HEK293 (cell line): Measurements from ENCODE around the gene ELANE.

Experiments used
- EGR2 ChIP-seq: fragments of 450-650 bp; formaldehyde crosslinking; IDR thresholded peaks from 2 replicates; pipeline ENCODE4 v1.5.1; 2016; ENCODE audit warnings: low read depth, missing biosample characterization, missing genetic modification characterization
- GLIS1 ChIP-seq: fragments of 450-650 bp; formaldehyde crosslinking; IDR thresholded peaks from 2 replicates; pipeline ENCODE4 v1.5.1; 2016; ENCODE audit warnings: missing biosample characterization, missing genetic modification characterization
- KLF8 ChIP-seq: fragments of 450-650 bp; formaldehyde crosslinking; IDR thresholded peaks from 2 replicates; pipeline ENCODE4 v1.5.1; 2016; ENCODE audit warnings: missing biosample characterization, missing genetic modification characterization
- OSR2 ChIP-seq: fragments of 450-650 bp; formaldehyde crosslinking; IDR thresholded peaks from 2 replicates; pipeline ENCODE4 v1.5.1; 2016; ENCODE audit warnings: missing biosample characterization, missing genetic modification characterization
- SCRT1 ChIP-seq: fragments of 450-650 bp; formaldehyde crosslinking; IDR thresholded peaks from 2 replicates; pipeline ENCODE4 v1.5.1; 2016; ENCODE audit warnings: missing biosample characterization, missing genetic modification characterization, borderline replicate concordance
- SP7 ChIP-seq: fragments of 450-650 bp; formaldehyde crosslinking; IDR thresholded peaks from 2 replicates; pipeline ENCODE4 v1.5.1; 2016; ENCODE audit warnings: missing biosample characterization, missing genetic modification characterization
- ZBTB48 ChIP-seq: fragments of 450-650 bp; formaldehyde crosslinking; IDR thresholded peaks from 2 replicates; pipeline ENCODE4 v1.5.1; 2016; ENCODE audit warnings: missing biosample characterization, missing genetic modification characterization
- ZBTB8A ChIP-seq: fragments of 450-650 bp; formaldehyde crosslinking; IDR thresholded peaks from 2 replicates; pipeline ENCODE4 v1.5.1; 2016; ENCODE audit warnings: missing biosample characterization, missing genetic modification characterization
- ZFP3 ChIP-seq: fragments of 450-650 bp; formaldehyde crosslinking; IDR thresholded peaks from 2 replicates; pipeline ENCODE4 v1.5.1; 2016; ENCODE audit warnings: low read depth, missing biosample characterization, missing genetic modification characterization
- ZNF202 ChIP-seq: fragments of 450-650 bp; formaldehyde crosslinking; IDR thresholded peaks from 2 replicates; pipeline ENCODE4 v1.5.1; 2016; ENCODE audit warnings: missing biosample characterization, missing genetic modification characterization, borderline replicate concordance
- ZNF266 ChIP-seq: fragments of 450-650 bp; formaldehyde crosslinking; IDR thresholded peaks from 2 replicates; pipeline ENCODE4 v1.5.1; 2016; ENCODE audit warnings: missing biosample characterization, missing genetic modification characterization, low read depth
- ZNF514 ChIP-seq: fragments of 450-650 bp; formaldehyde crosslinking; IDR thresholded peaks from 2 replicates; pipeline ENCODE4 v1.5.1; 2016; ENCODE audit warnings: missing biosample characterization, missing genetic modification characterization
- ZNF600 ChIP-seq: fragments of 450-650 bp; formaldehyde crosslinking; IDR thresholded peaks from 2 replicates; pipeline ENCODE4 v1.5.1; 2016; ENCODE audit warnings: missing biosample characterization, missing genetic modification characterization
- ZNF654 ChIP-seq: fragments of 450-650 bp; formaldehyde crosslinking; IDR thresholded peaks from 2 replicates; pipeline ENCODE4 v1.5.1; 2016; ENCODE audit warnings: low read depth, missing biosample characterization, missing genetic modification characterization
- TF ChIP-seq, protein P1 (sequence below): fragments of 450-650 bp; formaldehyde crosslinking; IDR thresholded peaks from 2 replicates; pipeline ENCODE4 v1.5.1; 2017; ENCODE audit warnings: missing biosample characterization, missing genetic modification characterization
- TF ChIP-seq, protein P2 (sequence below): fragments of 450-650 bp; formaldehyde crosslinking; IDR thresholded peaks from 2 replicates; pipeline ENCODE4 v1.5.1; 2016; ENCODE audit warnings: missing biosample characterization, missing genetic modification characterization
- TF ChIP-seq, protein P3 (sequence below): fragments of 450-650 bp; formaldehyde crosslinking; IDR thresholded peaks from 2 replicates; pipeline ENCODE4 v1.5.1; 2016; ENCODE audit warnings: missing biosample characterization, missing genetic modification characterization
- TF ChIP-seq, protein P4 (sequence below): fragments of 450-650 bp; formaldehyde crosslinking; conservative IDR thresholded peaks from 2 replicates; pipeline ENCODE4 v1.5.1; 2016; ENCODE audit warnings: low read depth, missing biosample characterization, missing genetic modification characterization
- TF ChIP-seq, protein P5 (sequence below): fragments of 450-650 bp; formaldehyde crosslinking; IDR thresholded peaks from 2 replicates; pipeline ENCODE4 v1.5.1; 2016; ENCODE audit warnings: missing biosample characterization, missing genetic modification characterization, low read depth
- TF ChIP-seq, protein P6 (sequence below): fragments of 450-650 bp; formaldehyde crosslinking; IDR thresholded peaks from 2 replicates; pipeline ENCODE4 v1.5.1; 2016; ENCODE audit warnings: missing biosample characterization, missing genetic modification characterization
- TF ChIP-seq, protein P7 (sequence below): fragments of 450-650 bp; formaldehyde crosslinking; IDR thresholded peaks from 2 replicates; pipeline ENCODE4 v1.5.1; 2017; ENCODE audit warnings: missing biosample characterization, missing genetic modification characterization
- TF ChIP-seq, protein P8 (sequence below): fragments of 450-650 bp; formaldehyde crosslinking; IDR thresholded peaks from 2 replicates; pipeline ENCODE4 v1.5.1; 2017; ENCODE audit warnings: missing biosample characterization, missing genetic modification characterization
- TF ChIP-seq, protein P9 (sequence below): fragments of 450-650 bp; formaldehyde crosslinking; IDR thresholded peaks from 2 replicates; pipeline ENCODE4 v1.5.1; 2016; ENCODE audit warnings: missing biosample characterization, missing genetic modification characterization, borderline replicate concordance

Gene ELANE

DNA sequence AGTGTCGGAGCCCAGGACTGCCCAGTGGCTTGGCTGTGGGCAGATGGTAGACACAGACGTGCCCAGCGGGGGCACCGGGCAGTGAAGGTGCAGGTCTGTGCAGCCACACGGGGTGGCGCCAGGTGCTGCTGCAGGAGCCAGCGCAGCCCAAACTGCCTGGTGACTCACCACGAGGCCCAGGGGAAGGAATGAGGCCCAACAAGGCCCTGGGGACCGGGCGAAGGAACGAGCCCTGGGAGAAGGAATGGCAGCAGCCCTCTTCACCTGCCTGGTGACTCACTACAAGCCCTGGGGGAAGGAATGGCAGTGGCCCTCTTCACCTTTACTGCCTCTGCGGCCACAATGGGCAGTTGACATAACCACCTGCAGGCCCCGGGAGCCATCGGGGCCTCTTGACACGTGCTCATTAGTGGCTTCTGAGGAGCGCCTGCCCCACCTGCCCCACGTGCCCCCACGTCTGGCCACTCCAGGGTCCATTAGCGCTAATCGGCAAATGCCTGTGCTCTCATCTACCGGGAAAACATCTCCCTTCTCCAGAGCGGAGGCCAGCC lies 31.6 kb downstream of the ELANE start (continued):
- TF ChIP-seq, protein P1, sequence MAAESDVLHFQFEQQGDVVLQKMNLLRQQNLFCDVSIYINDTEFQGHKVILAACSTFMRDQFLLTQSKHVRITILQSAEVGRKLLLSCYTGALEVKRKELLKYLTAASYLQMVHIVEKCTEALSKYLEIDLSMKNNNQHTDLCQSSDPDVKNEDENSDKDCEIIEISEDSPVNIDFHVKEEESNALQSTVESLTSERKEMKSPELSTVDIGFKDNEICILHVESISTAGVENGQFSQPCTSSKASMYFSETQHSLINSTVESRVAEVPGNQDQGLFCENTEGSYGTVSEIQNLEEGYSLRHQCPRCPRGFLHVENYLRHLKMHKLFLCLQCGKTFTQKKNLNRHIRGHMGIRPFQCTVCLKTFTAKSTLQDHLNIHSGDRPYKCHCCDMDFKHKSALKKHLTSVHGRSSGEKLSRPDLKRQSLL, result no peak
- TF ChIP-seq ZNF514 (tag by site-specific recombination) (no peak), ZBTB8A (no peak), EGR2 (tag by site-specific recombination) (no peak), KLF8 (tag by site-specific recombination) (no peak), ZNF600 (tag by site-specific recombination) (peak; percentile 53; the same call in 1 of the 2 replicates), ZNF266 (no peak), ZNF654 (no peak), GLIS1 (tag by site-specific recombination) (peak; percentile 77), SCRT1 (tag by site-specific recombination) (no peak), ZFP3 (tag by site-specific recombination) (no peak), ZBTB48 (tag by site-specific recombination) (peak; percentile 56), SP7 (0 out of 2 replicates have a peak, but pooled peaks have one; percentile 16), OSR2 (tag by site-specific recombination) (peak; percentile 43), ZNF202 (tag by site-specific recombination) (no peak)
- TF ChIP-seq, protein P2, sequence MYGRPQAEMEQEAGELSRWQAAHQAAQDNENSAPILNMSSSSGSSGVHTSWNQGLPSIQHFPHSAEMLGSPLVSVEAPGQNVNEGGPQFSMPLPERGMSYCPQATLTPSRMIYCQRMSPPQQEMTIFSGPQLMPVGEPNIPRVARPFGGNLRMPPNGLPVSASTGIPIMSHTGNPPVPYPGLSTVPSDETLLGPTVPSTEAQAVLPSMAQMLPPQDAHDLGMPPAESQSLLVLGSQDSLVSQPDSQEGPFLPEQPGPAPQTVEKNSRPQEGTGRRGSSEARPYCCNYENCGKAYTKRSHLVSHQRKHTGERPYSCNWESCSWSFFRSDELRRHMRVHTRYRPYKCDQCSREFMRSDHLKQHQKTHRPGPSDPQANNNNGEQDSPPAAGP (tag by site-specific recombination), result peak; percentile 60; the same call in 1 of the 2 replicates
- TF ChIP-seq, protein P3, sequence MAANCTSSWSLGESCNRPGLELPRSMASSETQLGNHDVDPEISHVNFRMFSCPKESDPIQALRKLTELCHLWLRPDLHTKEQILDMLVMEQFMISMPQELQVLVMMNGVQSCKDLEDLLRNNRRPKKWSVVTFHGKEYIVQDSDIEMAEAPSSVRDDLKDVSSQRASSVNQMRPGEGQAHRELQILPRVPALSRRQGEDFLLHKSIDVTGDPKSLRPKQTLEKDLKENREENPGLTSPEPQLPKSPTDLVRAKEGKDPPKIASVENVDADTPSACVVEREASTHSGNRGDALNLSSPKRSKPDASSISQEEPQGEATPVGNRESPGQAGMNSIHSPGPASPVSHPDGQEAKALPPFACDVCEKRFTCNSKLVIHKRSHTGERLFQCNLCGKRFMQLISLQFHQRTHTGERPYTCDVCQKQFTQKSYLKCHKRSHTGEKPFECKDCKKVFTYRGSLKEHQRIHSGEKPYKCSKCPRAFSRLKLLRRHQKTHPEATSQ (tag by site-specific recombination), result no peak
- TF ChIP-seq, protein P4, sequence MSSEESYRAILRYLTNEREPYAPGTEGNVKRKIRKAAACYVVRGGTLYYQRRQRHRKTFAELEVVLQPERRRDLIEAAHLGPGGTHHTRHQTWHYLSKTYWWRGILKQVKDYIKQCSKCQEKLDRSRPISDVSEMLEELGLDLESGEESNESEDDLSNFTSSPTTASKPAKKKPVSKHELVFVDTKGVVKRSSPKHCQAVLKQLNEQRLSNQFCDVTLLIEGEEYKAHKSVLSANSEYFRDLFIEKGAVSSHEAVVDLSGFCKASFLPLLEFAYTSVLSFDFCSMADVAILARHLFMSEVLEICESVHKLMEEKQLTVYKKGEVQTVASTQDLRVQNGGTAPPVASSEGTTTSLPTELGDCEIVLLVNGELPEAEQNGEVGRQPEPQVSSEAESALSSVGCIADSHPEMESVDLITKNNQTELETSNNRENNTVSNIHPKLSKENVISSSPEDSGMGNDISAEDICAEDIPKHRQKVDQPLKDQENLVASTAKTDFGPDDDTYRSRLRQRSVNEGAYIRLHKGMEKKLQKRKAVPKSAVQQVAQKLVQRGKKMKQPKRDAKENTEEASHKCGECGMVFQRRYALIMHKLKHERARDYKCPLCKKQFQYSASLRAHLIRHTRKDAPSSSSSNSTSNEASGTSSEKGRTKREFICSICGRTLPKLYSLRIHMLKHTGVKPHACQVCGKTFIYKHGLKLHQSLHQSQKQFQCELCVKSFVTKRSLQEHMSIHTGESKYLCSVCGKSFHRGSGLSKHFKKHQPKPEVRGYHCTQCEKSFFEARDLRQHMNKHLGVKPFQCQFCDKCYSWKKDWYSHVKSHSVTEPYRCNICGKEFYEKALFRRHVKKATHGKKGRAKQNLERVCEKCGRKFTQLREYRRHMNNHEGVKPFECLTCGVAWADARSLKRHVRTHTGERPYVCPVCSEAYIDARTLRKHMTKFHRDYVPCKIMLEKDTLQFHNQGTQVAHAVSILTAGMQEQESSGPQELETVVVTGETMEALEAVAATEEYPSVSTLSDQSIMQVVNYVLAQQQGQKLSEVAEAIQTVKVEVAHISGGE (tag by site-specific recombination), result no peak
- TF ChIP-seq, protein P5, sequence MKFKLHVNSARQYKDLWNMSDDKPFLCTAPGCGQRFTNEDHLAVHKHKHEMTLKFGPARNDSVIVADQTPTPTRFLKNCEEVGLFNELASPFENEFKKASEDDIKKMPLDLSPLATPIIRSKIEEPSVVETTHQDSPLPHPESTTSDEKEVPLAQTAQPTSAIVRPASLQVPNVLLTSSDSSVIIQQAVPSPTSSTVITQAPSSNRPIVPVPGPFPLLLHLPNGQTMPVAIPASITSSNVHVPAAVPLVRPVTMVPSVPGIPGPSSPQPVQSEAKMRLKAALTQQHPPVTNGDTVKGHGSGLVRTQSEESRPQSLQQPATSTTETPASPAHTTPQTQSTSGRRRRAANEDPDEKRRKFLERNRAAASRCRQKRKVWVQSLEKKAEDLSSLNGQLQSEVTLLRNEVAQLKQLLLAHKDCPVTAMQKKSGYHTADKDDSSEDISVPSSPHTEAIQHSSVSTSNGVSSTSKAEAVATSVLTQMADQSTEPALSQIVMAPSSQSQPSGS (tag by site-specific recombination), result no peak
- TF ChIP-seq, protein P6, sequence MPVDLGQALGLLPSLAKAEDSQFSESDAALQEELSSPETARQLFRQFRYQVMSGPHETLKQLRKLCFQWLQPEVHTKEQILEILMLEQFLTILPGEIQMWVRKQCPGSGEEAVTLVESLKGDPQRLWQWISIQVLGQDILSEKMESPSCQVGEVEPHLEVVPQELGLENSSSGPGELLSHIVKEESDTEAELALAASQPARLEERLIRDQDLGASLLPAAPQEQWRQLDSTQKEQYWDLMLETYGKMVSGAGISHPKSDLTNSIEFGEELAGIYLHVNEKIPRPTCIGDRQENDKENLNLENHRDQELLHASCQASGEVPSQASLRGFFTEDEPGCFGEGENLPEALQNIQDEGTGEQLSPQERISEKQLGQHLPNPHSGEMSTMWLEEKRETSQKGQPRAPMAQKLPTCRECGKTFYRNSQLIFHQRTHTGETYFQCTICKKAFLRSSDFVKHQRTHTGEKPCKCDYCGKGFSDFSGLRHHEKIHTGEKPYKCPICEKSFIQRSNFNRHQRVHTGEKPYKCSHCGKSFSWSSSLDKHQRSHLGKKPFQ (tag by site-specific recombination), result no peak
- TF ChIP-seq, protein P7, sequence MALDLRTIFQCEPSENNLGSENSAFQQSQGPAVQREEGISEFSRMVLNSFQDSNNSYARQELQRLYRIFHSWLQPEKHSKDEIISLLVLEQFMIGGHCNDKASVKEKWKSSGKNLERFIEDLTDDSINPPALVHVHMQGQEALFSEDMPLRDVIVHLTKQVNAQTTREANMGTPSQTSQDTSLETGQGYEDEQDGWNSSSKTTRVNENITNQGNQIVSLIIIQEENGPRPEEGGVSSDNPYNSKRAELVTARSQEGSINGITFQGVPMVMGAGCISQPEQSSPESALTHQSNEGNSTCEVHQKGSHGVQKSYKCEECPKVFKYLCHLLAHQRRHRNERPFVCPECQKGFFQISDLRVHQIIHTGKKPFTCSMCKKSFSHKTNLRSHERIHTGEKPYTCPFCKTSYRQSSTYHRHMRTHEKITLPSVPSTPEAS, result no peak
- TF ChIP-seq, protein P8, sequence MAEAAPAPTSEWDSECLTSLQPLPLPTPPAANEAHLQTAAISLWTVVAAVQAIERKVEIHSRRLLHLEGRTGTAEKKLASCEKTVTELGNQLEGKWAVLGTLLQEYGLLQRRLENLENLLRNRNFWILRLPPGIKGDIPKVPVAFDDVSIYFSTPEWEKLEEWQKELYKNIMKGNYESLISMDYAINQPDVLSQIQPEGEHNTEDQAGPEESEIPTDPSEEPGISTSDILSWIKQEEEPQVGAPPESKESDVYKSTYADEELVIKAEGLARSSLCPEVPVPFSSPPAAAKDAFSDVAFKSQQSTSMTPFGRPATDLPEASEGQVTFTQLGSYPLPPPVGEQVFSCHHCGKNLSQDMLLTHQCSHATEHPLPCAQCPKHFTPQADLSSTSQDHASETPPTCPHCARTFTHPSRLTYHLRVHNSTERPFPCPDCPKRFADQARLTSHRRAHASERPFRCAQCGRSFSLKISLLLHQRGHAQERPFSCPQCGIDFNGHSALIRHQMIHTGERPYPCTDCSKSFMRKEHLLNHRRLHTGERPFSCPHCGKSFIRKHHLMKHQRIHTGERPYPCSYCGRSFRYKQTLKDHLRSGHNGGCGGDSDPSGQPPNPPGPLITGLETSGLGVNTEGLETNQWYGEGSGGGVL (tag by site-specific recombination), result no peak
- TF ChIP-seq, protein P9, sequence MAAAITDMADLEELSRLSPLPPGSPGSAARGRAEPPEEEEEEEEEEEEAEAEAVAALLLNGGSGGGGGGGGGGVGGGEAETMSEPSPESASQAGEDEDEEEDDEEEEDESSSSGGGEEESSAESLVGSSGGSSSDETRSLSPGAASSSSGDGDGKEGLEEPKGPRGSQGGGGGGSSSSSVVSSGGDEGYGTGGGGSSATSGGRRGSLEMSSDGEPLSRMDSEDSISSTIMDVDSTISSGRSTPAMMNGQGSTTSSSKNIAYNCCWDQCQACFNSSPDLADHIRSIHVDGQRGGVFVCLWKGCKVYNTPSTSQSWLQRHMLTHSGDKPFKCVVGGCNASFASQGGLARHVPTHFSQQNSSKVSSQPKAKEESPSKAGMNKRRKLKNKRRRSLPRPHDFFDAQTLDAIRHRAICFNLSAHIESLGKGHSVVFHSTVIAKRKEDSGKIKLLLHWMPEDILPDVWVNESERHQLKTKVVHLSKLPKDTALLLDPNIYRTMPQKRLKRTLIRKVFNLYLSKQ, result no peak
